PC-9 (cell line): ENCODE data around the gene CELF2. TPM values are rescaled to one million over a fixed set of nuclear protein-coding genes. Genes with fewer than 3 reads are reported as not detected.

Source experiments
- BruUV-seq: library from RNA; stranded (reverse); fragments of 400-500 nt; replicated peaks from 2 replicates; lab custom pipeline; 2021; lab: Mats Ljungman, UMichigan
- CTCF ChIA-PET: fragments of 300-600 bp; sonication (Branson Sonifier 250); formaldehyde crosslinking; loops from one replicate; lab custom pipeline; 2022; ENCODE audit warnings: antibody characterized with exemption; lab: Charles Lee
- POLR2A ChIA-PET: fragments of 300-600 bp; sonication (Branson Sonifier 250); formaldehyde crosslinking; loops from one replicate; lab custom pipeline; 2022; ENCODE audit warnings: antibody characterized with exemption; ENCODE audit not compliant: unreplicated experiment; lab: Charles Lee
- DNase-seq, 2 experiments: peaks; one replicate each; pipeline versions ENCODE4 v3.0.0 to v3.0.0-alpha.2; 2015 to 2022; ENCODE audit warnings: mixed read lengths in 1 of 2
- H2AFZ ChIP-seq: fragments of 200-600 bp; sonication (generic); 2 replicates; pipeline ENCODE4 v1.8.1; 2017; ENCODE audit warnings: antibody characterized with exemption
- H3F3A ChIP-seq: fragments of 200-600 bp; sonication (generic); 2 replicates; pipeline ENCODE4 v1.8.1; 2017; ENCODE audit warnings: antibody characterized with exemption, mild to moderate bottlenecking, low read depth; ENCODE audit not compliant: insufficient read depth
- H3K27ac ChIP-seq: fragments of 200-600 bp; sonication (generic); 2 replicates; pipeline ENCODE4 v1.6.1; 2016; ENCODE audit warnings: mixed run types
- H3K27me3 ChIP-seq: fragments of 200-600 bp; sonication (generic); 2 replicates; pipeline ENCODE4 v1.6.1; 2016; ENCODE audit warnings: low read depth, mixed run types; ENCODE audit not compliant: insufficient read depth
- H3K36me3 ChIP-seq: fragments of 200-600 bp; sonication (generic); 2 replicates; pipeline ENCODE4 v1.6.1; 2016; ENCODE audit warnings: low read depth, mixed run types
- H3K4me1 ChIP-seq: fragments of 200-600 bp; sonication (generic); replicated peaks from 2 replicates; pipeline ENCODE4 v1.6.1; 2016; ENCODE audit warnings: mixed run types; ENCODE audit not compliant: insufficient read depth
- H3K4me2 ChIP-seq: fragments of 200-600 bp; sonication (generic); 2 replicates; pipeline ENCODE4 v1.6.1; 2017; ENCODE audit warnings: mixed run types
- H3K4me3 ChIP-seq: fragments of 200-600 bp; sonication (generic); 2 replicates; pipeline ENCODE4 v1.6.1; 2016; ENCODE audit warnings: mixed run types
- H3K79me2 ChIP-seq: fragments of 200-600 bp; sonication (generic); 2 replicates; pipeline ENCODE4 v1.6.1; 2017; ENCODE audit warnings: low read depth, mixed run types
- H3K9me2 ChIP-seq: fragments of 200-600 bp; sonication (generic); 2 replicates; pipeline ENCODE4 v1.8.1; 2017; ENCODE audit warnings: mild to moderate bottlenecking; ENCODE audit not compliant: insufficient read depth
- H3K9me3 ChIP-seq: fragments of 200-600 bp; sonication (generic); 2 replicates; pipeline ENCODE4 v1.8.1; 2016; ENCODE audit warnings: low read depth; ENCODE audit not compliant: insufficient read depth
- H4K20me1 ChIP-seq: fragments of 200-600 bp; sonication (generic); 2 replicates; pipeline ENCODE4 v1.8.1; 2017; ENCODE audit not compliant: insufficient read depth
- CTCF ChIP-seq: fragments of 200-600 bp; sonication (generic); conservative IDR thresholded peaks from 2 replicates; pipeline ENCODE4 v1.6.1; 2017; ENCODE audit warnings: mixed run types, antibody characterized with exemption, mild to moderate bottlenecking, moderate library complexity
- EZH2 ChIP-seq: fragments of 200-600 bp; sonication (generic); IDR thresholded peaks from 2 replicates; pipeline ENCODE4 v1.8.0; 2017; ENCODE audit warnings: antibody characterized with exemption, low read depth
- intact Hi-C: fragments of 100-400 bp; cut with micrococcal nuclease; formaldehyde crosslinking; loops from one replicate; pipeline ENCODE4 v1.10.0; 2022; ENCODE audit not compliant: unreplicated experiment
- total RNA-seq: library from RNA; stranded (reverse); gene quantifications from 2 replicates; pipeline ENCODE4 v1.2.3, GENCODE V29; 2021

The CELF2 gene
- total RNA-seq, 1 experiment from 2014 or later = not detected

- CTCF ChIA-PET = no interaction called here
- BruUV-seq = no TSS peak
- TF ChIP-seq CTCF (no peak), EZH2 (no peak)
Observed at GRCh38 chr10:11085545-11085944, 67.9 kb downstream of the CELF2 start.

GRCh38 chr10:11086177-11086840 is 68.6 kb downstream of the CELF2 start:
- DNase-seq = no peak
- TF ChIP-seq EZH2 (no peak), CTCF (no peak)
- Histone ChIP-seq H3K9me2 (no peaks in the 10 kb centered on the region; the same call in 1 of the 2 replicates), H3K9me3 (no peaks in the 10 kb centered on the region), H3K4me1 (no peaks in the 10 kb centered on the region), H3K79me2 (no peaks in the 10 kb centered on the region), H3K27me3 (peaks cover 34% of the 10 kb centered on the region), H3K27ac (no peak overlapping the region), H2AFZ (no peak overlapping the region), H3K4me3 (no peak overlapping the region), H3K4me2 (no peak overlapping the region), H4K20me1 (no peaks in the 10 kb centered on the region), H3K36me3 (no peaks in the 10 kb centered on the region), H3F3A (no peaks in the 10 kb centered on the region)
- ChIA-PET POLR2A (no interaction called here), CTCF (no interaction called here)
- no TSS peak for BruUV-seq
- intact Hi-C loops = no loop called here

More at GRCh38 chr10:11085545-11085944, 67.9 kb downstream of the CELF2 start:
- no peaks in the 10 kb centered on the region for H3K36me3 ChIP-seq
- intact Hi-C loops = no loop called here
- no peak overlapping the region for H3K4me3 ChIP-seq
- H4K20me1 ChIP-seq = no peaks in the 10 kb centered on the region
- POLR2A ChIA-PET = no interaction called here
- no peak overlapping the region for H2AFZ ChIP-seq
- no peaks in the 10 kb centered on the region; the same call in 1 of the 2 replicates for H3K9me2 ChIP-seq
- no peaks in the 10 kb centered on the region for H3K4me1 ChIP-seq
- no peaks in the 10 kb centered on the region for H3K79me2 ChIP-seq
- DNase-seq = no peak
- no peaks in the 10 kb centered on the region for H3F3A ChIP-seq
- H3K9me3 ChIP-seq = no peaks in the 10 kb centered on the region
- no peak overlapping the region for H3K4me2 ChIP-seq
- H3K27me3 ChIP-seq = peaks cover 34% of the 10 kb centered on the region
- no peak overlapping the region for H3K27ac ChIP-seq

DNA sequence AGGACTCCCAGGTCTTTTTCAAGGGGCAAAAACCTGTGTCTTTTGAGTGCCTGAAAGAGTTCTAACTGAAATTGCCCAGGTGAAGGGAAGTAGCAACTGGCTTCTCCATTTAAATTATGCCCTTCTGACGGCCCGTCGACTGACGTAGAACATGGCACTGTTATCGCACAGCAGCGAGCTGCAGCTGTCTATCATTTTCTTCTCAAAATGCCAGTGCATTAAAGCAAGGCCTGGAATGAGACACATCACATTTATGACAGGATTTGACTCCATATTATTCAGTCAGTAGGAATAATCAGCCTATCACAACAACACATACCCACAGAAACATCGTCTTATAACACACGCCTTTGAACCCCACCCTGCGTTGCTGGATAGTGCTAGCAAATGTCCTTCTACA is 69.7 kb downstream of the CELF2 start:
- H3K27ac ChIP-seq = no peak overlapping the region
- CTCF ChIA-PET = no interaction called here
- intact Hi-C loops = no loop called here

More for the DNA sequence above, 69.7 kb downstream of the CELF2 start:
- Histone ChIP-seq H3K4me2 (no peak overlapping the region), H3F3A (no peaks in the 10 kb centered on the region), H4K20me1 (no peaks in the 10 kb centered on the region), H3K27me3 (peaks cover 34% of the 10 kb centered on the region), H3K9me2 (no peaks in the 10 kb centered on the region; the same call in 1 of the 2 replicates), H3K79me2 (no peaks in the 10 kb centered on the region), H2AFZ (no peak overlapping the region), H3K4me3 (no peak overlapping the region), H3K36me3 (no peaks in the 10 kb centered on the region), H3K4me1 (no peaks in the 10 kb centered on the region), H3K9me3 (no peaks in the 10 kb centered on the region)
- BruUV-seq = no TSS peak
- no peak for DNase-seq
- POLR2A ChIA-PET = no interaction called here
- TF ChIP-seq CTCF (no peak), EZH2 (no peak)
